ENCODE results near the gene ANKH.
"Not testable (repeated sequence)": the region's sequence is repeated elsewhere in the genome, so short reads cannot be mapped to it uniquely, and the experiment has no call there.

The ANKH gene

DNA sequence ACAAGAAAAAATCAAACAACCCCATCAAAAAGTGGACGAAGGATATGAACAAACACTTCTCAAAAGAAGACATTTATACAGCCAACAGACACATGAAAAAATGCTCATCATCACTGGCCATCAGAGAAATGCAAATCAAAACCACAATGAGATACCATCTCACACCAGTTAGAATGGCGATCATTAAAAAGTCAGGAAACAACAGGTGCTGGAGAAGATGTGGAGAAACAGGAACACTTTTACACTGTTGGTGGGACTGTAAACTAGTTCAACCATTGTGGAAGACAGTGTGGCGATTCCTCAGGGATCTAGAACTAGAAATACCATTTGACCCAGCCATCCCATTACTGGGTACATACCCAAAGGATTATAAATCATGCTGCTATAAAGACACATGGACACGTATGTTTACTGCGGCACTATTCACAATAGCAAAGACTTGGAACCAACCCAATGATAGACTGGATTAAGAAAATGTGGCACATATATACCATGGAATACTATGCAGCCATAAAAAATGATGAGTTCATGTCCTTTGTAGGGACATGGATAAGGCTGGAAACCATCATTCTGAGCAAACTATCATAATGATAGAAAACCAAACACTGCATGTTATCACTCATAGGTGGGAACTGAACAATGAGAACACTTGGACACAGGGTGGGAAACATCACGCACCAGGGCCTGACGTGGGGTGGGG, 34.0 kb downstream of the ANKH start:
- H3K36me3 Mint-ChIP-seq, H3K9me3 Mint-ChIP-seq, H3K27ac Mint-ChIP-seq, H3K4me1 Mint-ChIP-seq, H3K4me3 Mint-ChIP-seq, DNase-seq, H3K27me3 Mint-ChIP-seq, CTCF ChIA-PET: not testable (repeated sequence)

DNA sequence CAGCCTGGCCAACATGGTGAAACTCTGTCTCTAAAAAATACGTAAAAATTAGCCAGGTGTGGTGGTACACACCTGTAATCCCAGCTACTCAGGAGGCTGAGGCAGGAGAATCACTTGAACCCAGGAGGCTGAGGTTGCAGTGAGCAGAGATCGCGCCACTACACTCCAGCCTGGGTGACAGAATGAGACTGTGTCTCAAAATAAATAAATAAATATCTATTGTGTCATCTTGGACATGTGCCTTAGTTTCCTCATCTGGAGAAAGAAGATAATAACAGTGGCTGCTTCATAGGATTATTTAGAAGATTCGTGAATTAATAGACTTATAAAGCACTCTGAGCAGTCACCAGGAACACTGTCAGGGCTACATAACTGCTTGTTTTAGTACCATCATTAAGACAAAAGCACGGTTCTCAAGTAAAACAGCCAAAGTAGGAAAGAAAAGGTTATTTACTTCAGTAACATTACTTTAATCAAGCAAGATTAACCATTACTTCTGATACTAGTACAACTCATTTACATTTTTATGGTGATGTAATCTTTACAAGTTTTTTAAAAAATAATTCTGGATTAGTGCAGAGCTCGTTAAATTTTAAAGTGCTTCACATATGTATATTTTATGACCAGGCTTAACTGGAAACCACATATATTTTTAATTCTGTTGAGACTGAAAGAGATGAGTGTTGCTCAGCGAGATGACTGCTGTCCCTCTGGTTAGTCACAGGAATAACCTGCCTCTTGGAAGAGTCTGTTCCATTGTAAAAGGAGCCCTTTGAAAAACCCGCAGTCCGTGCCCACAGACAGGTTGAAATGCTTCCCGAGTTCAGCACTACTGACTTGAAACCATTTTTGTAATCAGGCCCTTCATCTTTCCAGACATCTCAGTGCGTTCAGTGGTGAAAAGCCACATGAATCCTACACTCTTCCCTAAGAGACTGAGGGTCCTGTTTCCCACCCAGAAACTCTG, 36.7 kb downstream of the ANKH start:
- H3K27me3 Mint-ChIP-seq: no peaks in the 10 kb centered on the region
- H3K27ac Mint-ChIP-seq: no peak overlapping the region
- no peak overlapping the region for H3K4me3 Mint-ChIP-seq
- H3K36me3 Mint-ChIP-seq: peaks cover 8% of the 10 kb centered on the region
- H3K9me3 Mint-ChIP-seq: peaks cover 4% of the 10 kb centered on the region
- DNase-seq: no peak
- no peaks in the 10 kb centered on the region for H3K4me1 Mint-ChIP-seq
- CTCF ChIA-PET: no interaction called here

DNA sequence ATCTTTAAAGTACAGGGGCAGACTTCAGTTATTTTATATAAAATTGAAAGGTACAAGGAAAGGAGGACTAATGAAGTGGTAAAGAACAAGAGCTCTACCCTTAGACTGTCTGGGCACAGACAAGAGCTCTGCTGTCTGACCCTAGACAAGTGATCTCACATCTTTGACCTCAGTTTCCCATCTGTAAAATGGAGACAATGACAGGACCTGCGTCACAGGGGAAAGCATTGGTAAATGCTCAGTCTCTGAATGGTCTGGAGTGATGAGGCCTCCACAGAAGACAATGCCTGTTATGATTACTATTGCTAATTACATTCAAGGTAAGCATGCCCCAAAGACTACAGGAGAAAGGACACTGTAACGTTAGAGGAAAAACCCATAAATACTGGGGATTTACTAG, 37.5 kb downstream of the ANKH start:
- Mint-ChIP-seq H3K4me1 (no peaks in the 10 kb centered on the region), H3K27me3 (no peaks in the 10 kb centered on the region)

DNA sequence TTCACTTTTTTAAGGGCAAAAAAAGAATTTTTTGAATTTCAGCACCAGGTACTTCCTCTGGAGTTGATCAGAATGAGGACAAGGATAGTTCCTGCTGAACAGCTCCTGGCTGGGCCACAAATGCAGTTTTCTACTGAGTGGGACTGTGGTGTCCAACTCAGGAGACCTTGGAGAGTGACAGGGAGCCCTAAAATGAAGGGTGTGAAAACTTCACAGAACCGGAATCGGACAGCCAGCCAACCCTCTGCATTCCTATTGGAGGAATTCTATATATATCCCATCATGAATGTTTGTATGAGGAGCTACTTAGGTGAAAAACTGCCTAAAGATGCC, 40.6 kb downstream of the ANKH start:
- H3K27ac Mint-ChIP-seq: no peak overlapping the region
- CTCF ChIA-PET: no interaction called here
- no peak overlapping the region for H3K4me3 Mint-ChIP-seq
- H3K36me3 Mint-ChIP-seq: peaks cover 3% of the 10 kb centered on the region
- H3K9me3 Mint-ChIP-seq: no peaks in the 10 kb centered on the region
- no peaks in the 10 kb centered on the region for H3K4me1 Mint-ChIP-seq
- H3K27me3 Mint-ChIP-seq: no peaks in the 10 kb centered on the region
- no peak for DNase-seq

More for the DNA sequence above, 37.5 kb downstream of the ANKH start:
- H3K27ac Mint-ChIP-seq: no peak overlapping the region
- CTCF ChIA-PET: no interaction called here
- peaks cover 4% of the 10 kb centered on the region for H3K9me3 Mint-ChIP-seq
- H3K4me3 Mint-ChIP-seq: no peak overlapping the region
- H3K36me3 Mint-ChIP-seq: peaks cover 8% of the 10 kb centered on the region
- no peak for DNase-seq

DNA sequence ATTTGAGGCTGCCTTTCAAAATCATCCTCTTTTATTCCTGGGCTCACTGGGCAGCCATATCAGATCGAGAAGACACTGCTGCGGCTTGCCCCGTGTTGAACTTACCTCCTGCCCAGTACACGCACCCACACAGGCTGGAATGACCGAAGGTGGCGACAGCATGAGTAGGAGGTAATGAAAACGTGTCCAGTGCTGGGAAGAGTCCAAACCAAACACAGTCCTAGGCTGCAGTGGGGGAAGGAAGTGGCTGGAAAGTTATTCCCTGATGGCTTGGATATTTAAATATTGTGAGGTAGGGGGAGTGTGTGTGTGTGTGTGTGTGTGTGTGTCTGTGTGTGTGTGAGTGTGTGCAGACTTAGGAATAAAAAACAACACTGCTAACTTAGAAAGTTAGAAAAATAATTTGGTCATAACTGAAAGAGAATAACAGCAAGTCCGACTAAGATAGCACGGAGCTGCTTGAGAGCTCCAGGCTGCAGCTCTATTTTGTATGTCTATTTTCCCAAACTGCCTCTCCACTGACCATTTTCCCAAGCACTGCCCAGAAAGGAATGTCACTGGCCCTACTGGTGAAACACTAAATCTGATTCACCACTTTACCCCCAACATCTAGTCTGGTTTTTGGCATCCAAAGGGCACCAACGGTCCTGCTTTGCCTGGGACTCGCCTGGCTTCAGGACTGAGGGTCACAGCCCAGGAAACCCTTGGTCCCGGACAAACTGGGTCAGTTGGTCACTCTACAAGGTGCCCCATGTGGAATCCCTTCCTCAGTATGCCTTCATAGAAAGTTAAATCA, 41.2 kb downstream of the ANKH start:
- no peak for DNase-seq
- H3K27ac Mint-ChIP-seq: no peak overlapping the region
- no peaks in the 10 kb centered on the region for H3K4me1 Mint-ChIP-seq
- no peaks in the 10 kb centered on the region for H3K9me3 Mint-ChIP-seq
- H3K4me3 Mint-ChIP-seq: no peak overlapping the region
- CTCF ChIA-PET: no interaction called here
- H3K36me3 Mint-ChIP-seq: peaks cover 3% of the 10 kb centered on the region
- H3K27me3 Mint-ChIP-seq: no peaks in the 10 kb centered on the region

DNA sequence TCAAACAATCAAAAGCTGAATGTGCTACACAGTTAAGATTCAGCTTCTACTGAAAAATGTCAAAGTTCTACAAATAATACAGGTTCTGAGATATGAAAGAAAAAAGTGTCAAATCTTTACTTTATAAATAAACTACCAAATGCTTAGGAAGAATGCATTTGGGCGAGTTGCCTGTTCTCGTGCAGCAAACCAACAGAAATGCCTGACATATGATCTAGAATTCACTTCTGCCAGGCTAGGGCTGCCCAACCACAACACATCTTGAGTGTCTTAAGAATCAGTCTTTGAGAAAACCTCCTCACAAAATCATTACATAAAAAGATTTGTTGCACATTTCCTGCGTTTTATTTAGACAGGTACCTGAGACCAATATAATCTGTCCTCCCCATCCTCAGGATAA, 42.2 kb downstream of the ANKH start:
- Mint-ChIP-seq H3K36me3 (peaks cover 3% of the 10 kb centered on the region), H3K27ac (no peak overlapping the region), H3K4me1 (no peaks in the 10 kb centered on the region), H3K9me3 (no peaks in the 10 kb centered on the region), H3K27me3 (no peaks in the 10 kb centered on the region), H3K4me3 (no peak overlapping the region)
- CTCF ChIA-PET: no interaction called here
- no peak for DNase-seq

DNA sequence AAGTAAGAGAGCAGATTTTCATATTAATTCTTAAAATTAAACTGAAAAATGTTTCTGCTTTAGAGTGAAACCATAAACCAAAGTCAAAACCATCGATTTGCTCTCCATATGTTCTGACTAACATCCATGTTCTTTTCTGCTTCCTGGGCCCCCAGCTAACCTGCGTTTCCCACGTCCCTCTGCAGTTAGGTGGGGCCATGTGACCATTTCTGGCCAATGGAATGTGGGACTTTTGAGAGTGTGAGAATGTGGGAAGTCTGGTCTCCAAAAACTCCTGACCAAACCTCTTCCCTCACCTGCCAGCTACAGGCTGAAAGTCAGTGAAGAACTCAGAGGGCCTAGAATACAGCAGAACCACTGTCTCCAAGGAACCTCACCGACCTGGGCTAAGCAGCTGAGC, 44.9 kb downstream of the ANKH start:
- H3K27me3 Mint-ChIP-seq: no peaks in the 10 kb centered on the region
- H3K36me3 Mint-ChIP-seq: peaks cover 3% of the 10 kb centered on the region
- H3K27ac Mint-ChIP-seq: no peak overlapping the region
- H3K4me1 Mint-ChIP-seq: no peaks in the 10 kb centered on the region
- no peaks in the 10 kb centered on the region for H3K9me3 Mint-ChIP-seq
- no peak for DNase-seq
- CTCF ChIA-PET: no interaction called here
- no peak overlapping the region for H3K4me3 Mint-ChIP-seq

DNA sequence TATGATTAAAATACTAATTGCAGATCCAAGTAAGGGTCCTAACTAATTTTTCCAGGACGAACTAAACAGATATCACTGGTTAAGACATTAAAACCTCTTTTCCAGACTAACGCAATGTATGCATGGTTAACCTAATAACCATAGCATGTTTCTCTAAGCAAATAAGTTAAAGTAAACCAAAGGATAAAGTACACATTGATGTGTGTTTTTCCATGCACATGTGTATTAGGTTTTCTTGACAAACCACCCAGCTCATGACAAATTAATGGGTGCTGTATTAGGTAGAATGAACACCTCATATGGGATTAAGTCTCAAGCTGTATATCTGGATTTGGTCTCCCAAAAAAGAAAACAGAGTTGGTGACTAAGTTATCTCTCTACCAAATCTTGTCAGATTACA, 45.6 kb downstream of the ANKH start:
- Mint-ChIP-seq H3K9me3 (no peaks in the 10 kb centered on the region), H3K4me1 (peaks cover 2% of the 10 kb centered on the region), H3K27me3 (no peaks in the 10 kb centered on the region), H3K4me3 (no peak overlapping the region), H3K36me3 (peaks cover 3% of the 10 kb centered on the region), H3K27ac (no peak overlapping the region)
- CTCF ChIA-PET: no interaction called here
- no peak for DNase-seq

DNA sequence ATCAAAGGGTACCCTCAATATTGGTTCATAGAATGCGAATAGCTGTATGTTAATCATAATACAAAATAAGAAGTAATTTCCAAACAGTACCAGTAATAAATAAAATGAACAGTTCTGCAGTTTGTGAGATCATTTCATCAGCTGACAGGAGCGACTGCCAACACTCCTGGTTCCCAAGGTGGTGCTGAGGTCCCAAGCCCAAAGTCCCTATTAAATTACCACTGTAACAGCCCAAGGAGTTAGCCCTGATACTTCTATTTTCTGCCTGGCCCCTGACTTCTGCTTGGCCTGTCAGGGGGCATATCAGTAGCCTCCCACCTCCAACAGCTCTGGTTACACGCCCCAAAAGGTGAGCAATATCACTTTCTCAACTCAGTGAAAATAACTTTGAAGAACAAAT, 47.1 kb downstream of the ANKH start:
- CTCF ChIA-PET: no interaction called here
- peaks cover 2% of the 10 kb centered on the region for H3K4me1 Mint-ChIP-seq

DNA sequence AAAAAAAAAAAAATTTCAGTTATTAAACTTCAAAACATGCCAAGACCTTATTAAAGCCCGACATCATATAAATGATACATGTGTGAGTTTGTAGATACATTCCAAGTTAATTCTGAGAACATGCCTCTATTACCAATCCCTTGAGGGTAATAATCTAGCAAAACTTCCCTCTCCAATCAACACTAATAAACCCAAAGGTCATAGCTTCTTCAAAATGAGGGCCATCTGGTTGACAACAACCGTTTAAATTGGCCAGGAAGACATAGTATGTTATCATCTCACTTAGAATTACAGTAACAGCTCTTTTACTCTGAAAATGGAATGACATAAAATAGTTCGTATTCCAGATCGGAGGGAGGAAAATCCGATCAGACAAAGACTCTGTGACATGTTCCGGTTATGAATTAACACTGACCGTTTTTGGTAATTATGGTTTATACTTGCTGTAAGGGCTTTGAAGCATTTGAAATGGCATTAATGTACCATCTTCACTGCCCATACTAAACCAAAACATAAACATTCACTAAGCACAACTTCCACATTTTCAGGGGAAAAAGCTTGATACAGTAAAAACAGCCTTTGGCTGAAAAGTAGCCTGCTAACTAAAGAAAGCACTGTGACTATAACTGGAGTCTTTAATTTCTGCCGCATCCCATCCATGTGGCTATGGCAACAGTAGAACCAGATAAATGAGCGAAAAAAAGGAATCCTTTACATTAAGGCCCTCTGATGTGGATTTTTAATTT, 50.3 kb downstream of the ANKH start:
- peaks cover 13% of the 10 kb centered on the region for H3K4me1 Mint-ChIP-seq
- CTCF ChIA-PET: interaction anchor here (0.7 kb wide), 1 partner anchor 113 kb away, joined by 6 read pairs; no protein-coding TSS in a partner anchor
- no peaks in the 10 kb centered on the region for H3K9me3 Mint-ChIP-seq
- H3K4me3 Mint-ChIP-seq: no peak overlapping the region
- DNase-seq: no peak
- peaks cover 8% of the 10 kb centered on the region for H3K36me3 Mint-ChIP-seq
- no peaks in the 10 kb centered on the region for H3K27me3 Mint-ChIP-seq
- no peak overlapping the region for H3K27ac Mint-ChIP-seq

More for the DNA sequence above, 47.1 kb downstream of the ANKH start:
- no peak for DNase-seq
- H3K4me3 Mint-ChIP-seq: no peak overlapping the region
- H3K27me3 Mint-ChIP-seq: no peaks in the 10 kb centered on the region
- peaks cover 7% of the 10 kb centered on the region for H3K36me3 Mint-ChIP-seq
- no peak overlapping the region for H3K27ac Mint-ChIP-seq
- H3K9me3 Mint-ChIP-seq: no peaks in the 10 kb centered on the region

DNA sequence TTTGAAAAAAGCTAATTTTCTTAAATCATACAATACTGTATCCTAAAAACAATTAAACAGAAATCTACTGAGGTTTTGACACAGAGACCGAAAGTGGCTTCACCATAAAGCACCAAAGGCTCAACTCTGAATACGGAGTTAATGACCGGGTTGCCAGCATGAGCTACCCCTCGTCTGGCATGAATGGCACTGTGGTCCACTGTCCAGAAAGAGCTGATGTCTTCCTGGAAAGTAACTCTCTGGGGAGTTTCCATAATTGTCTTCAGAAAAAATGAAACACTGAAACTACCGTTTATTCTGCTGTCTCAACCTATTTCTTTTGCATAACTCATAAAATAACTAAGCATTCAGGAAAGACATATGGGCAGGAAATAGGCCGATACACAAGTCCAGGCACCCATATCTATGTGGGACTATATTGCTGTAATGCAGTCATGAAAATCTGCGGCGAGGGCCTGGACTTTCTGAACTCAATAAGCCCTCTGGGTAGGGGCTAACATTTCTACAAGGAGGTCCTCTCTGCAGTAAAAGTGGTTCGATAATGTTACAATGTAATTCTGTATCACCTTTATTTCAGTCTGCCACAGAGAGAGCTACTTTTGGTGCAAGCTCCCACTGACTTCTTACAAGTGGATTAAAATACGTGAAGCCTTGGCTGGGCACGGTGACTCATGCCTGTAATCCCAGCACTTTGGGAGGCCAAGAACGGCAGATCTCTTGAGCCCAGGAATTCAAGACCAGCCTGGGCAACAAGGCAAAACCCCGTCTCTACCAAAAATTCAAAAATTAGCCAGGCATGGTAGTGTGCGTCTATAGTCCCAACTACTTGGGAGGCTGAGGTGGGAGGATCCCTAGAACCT, 52.4 kb downstream of the ANKH start:
- Mint-ChIP-seq H3K9me3 (no peaks in the 10 kb centered on the region), H3K4me1 (peaks cover 13% of the 10 kb centered on the region), H3K27ac (no peak overlapping the region), H3K4me3 (no peak overlapping the region), H3K36me3 (peaks cover 10% of the 10 kb centered on the region), H3K27me3 (no peaks in the 10 kb centered on the region)
- CTCF ChIA-PET: no interaction called here
- DNase-seq: no peak

DNA sequence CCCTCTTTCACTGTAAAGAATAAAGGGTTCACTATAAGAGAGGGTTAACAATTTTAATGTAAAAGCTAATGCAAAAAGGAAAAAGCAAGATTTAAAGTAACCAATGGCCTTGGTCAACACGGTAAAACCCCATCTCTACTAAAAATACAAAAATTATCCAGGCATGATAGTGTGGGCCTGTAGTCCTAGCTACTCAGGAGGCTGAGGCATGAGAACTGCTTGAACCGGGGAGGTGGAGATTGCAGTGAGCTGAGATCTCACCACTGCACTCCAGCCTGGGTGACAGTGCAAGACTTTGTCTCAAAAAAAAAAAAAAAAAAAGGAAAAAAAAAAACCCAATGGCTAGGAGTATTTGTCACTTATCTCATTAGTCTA, 53.8 kb downstream of the ANKH start:
- peaks cover 26% of the 10 kb centered on the region for H3K4me1 Mint-ChIP-seq
- DNase-seq, H3K27ac Mint-ChIP-seq, CTCF ChIA-PET, H3K27me3 Mint-ChIP-seq, H3K9me3 Mint-ChIP-seq, H3K4me3 Mint-ChIP-seq: not testable (repeated sequence)
- H3K36me3 Mint-ChIP-seq: peaks cover 14% of the 10 kb centered on the region

DNA sequence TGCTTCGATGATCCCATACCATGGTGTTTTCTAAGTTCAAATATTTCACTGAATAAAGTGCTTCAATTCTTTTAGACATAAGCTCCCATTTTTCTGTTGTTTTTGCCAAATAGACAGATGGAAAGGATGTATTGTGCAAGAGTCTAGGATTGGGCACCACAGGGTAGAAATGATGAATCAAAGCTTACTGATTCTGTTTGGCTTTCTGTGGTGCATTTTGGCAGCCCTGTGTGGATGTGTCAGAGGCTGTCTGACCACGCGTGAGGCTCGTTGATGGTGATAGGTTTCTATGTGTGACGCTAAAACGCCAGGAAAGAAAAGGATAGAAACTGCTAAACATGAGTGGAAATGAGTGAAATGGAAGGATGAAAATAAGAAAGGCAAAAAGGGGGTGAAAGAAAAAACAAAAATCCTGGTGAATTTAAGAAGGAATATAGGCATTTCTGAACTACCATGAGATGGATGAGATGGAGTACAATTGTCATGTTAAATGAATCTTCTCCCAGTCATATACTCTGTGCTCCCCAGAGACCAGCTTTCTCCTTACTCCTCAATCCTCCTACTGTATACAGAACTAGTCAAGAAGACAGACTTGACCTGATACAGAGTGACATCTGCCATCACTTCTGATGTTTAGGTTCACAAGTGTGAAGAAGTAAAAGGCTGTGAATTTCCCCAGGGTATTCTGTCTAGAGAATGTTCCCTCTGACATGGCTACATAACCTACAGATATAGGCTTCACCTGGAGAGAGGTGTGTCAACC, 54.4 kb downstream of the ANKH start:
- Mint-ChIP-seq H3K36me3 (peaks cover 14% of the 10 kb centered on the region), H3K9me3 (no peaks in the 10 kb centered on the region), H3K27ac (no peak overlapping the region), H3K4me3 (no peak overlapping the region), H3K4me1 (peaks cover 29% of the 10 kb centered on the region), H3K27me3 (no peaks in the 10 kb centered on the region)
- no peak for DNase-seq
- CTCF ChIA-PET: interaction anchor here (0.6 kb wide), 1 partner anchor 34 kb away, joined by 3 read pairs; no protein-coding TSS in a partner anchor

Data from activated naive CD4-positive, alpha-beta T cell treated with anti-CD3 and anti-CD28 coated beads, Interleukin-2, amount 10 ng/mL, durations not matched to agents 7 days and 5 days (primary cell).